GM19023 (cell line): ENCODE measurements around the gene GPAT2.
"Not testable (repeated sequence)": the region's sequence is repeated elsewhere in the genome, so short reads cannot be mapped to it uniquely, and the experiment has no call there.

Experiments used
- ATAC-seq: cut with Tn5 transposase; IDR thresholded peaks from one replicate; pipeline ENCODE4 v1.9.1; 2021; ENCODE audit warnings: mild to moderate bottlenecking, moderate library complexity; ENCODE audit not compliant: unreplicated experiment

Gene GPAT2

DNA sequence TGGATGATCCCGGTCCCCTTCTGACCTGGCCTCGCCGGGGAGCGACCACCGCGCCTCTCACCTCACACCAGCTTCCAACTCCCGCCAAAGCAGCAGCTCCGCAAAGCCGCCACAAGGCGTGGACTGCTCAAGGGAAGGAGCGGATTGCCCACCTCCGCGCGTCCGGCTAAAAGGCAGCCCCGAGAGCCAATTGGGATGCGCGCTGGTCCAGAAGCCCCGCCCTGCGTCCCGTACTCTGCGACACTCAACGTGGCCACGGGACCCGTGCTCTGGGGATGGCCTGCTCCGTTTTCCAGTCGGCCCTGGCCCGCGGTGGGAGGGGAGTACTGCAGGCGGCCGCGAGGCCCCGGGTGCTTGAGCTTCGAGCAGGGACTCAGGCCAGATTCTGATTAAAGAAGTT is at the start of gene GPAT2:
Gene GPAT2 (minus strand): TSS at position 125 of the 400 bp plus-strand sequence. CDS start 2,557 bp downstream, outside the sequence.
- not testable (repeated sequence) for ATAC-seq

DNA sequence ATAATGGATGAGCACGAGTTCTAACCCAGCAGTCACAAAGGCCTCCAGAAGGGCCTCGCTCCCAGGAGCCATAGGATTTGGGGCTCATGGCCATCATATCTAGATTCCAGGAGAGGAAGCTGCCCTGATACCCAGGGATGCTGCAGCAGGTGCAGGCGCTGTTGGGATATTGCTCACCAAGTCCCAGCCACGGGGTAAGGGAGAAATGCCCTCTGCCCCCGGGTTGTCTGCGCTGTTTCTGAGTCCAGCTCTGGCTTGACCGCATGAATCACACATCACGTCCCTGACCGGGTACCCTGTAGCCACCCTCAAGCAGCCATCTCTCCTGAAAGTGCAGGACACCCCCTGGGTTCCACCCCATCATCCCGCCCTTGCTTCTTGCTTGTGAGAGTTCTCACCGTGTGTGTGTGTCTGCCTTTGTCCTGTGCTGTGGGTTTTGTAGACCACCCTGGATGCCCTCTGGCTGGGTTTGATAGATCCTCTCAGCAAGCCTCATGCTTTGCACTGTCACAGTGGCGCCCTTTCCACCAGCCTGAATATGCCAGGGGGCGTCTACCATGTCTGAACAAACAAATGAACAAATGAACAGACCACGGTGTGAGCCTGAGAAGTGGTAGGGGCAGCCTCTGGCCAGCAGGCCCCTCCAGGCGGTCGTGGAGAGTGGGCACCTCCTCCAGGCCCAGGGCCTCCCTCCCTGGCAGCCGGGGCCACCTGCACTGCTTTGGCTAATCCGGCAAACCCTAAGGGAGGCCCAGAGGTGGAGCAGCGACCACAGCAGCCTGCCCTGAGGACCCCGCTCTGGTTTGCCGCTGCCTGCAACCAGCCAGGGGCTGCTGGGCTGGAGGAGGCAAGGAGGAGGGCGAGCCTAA is 49.5 kb upstream of the GPAT2 start:
- no peak for ATAC-seq

- ATAC-seq: no peak
These were observed 48.6 kb upstream of the GPAT2 start for GRCh38 chr2:96083064-96083939.

DNA sequence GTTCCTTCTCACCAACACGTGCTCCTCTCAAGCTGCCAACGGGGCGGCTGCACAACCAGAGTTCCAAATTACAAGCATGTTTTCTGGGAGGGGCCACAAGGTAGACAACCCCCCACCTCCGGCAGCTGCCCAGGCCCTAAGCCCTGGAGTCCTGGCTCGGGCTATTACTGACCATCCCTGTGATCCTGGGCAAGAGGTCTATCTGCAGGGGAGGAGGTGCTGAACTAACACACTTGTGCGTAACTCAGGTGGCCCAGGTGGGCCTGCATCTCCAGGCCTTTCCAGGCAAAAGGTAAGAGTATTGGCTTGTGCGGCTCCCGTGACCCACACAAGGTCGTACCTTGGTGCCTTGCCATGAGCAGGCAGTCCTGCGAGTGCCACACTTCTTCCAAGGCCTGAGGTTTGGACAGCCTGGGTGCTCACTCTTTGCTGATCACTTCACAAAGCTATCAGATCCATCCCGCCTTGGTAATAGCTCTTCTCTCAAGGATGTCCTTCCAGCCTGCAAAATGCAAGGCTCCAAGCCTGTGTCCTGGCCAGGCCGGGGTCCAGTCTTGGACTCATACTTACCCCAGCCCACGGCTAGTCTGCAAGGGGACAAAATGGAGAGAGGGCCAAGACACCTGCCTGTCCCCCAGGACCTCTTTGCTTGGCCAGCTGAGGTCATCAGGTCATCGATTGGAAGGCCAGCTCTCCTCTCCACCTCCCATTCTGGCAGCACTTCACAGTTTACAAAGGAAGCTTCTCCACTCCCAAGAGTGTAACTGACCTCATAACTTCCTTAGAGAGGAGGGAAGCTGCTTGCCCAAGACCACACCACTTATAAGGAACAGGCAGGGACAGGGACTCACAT is 47.7 kb upstream of the GPAT2 start:
- ATAC-seq: no peak

GRCh38 chr2:96081042-96081441 is 46.3 kb upstream of the GPAT2 start:
- ATAC-seq: no peak

DNA sequence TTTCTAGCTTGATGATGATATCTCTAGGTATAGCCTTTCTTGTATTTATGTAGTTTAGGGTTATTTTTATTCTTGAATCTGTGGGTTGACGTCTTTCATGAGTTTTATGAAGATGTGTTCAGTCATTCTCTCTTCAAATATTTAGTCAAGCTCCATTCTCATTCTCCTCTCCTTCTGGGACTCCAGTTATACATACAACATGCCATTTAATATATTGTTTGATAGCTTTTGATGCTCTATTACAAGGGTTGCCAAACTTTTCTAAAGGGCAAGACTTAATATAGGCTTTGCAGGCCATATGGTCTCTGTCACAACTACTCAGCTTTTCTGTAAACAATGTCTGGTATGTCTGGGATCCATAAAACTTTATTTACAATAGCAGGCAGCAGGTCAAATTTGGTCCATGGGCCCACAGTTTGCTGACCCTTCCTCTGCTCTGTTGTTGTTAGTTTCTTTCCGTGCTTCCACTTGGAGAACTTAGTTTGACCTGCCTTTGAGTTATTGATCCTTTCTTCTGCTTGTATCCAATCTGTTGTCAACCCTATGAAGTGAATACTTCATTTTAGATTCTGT is 40.6 kb upstream of the GPAT2 start:
- ATAC-seq: no peak

DNA sequence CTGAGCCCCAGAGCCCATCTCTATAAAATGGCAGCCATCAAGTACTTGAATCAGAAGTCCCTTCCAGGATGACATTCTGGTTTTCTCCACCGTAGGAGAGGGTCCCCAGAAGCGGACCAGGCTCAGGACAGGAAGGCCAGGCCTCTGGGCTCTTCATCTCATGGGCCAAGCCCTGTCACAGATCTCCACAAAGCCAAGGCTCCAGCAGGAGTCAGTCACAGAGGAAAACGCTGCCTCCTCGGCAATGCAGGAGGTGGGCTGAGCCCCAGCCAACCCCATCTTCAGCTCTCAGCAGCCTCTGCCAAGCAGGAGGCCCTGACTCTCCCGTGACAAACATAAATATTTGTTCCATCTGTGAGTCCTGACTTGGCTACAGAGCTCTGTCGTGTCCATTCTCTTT is 39.4 kb upstream of the GPAT2 start:
- ATAC-seq: no peak

GRCh38 chr2:96073170-96073775 is 38.6 kb upstream of the GPAT2 start:
- no peak for ATAC-seq

- ATAC-seq: no peak
These were observed 38.0 kb upstream of the GPAT2 start for GRCh38 chr2:96072746-96073145.

DNA sequence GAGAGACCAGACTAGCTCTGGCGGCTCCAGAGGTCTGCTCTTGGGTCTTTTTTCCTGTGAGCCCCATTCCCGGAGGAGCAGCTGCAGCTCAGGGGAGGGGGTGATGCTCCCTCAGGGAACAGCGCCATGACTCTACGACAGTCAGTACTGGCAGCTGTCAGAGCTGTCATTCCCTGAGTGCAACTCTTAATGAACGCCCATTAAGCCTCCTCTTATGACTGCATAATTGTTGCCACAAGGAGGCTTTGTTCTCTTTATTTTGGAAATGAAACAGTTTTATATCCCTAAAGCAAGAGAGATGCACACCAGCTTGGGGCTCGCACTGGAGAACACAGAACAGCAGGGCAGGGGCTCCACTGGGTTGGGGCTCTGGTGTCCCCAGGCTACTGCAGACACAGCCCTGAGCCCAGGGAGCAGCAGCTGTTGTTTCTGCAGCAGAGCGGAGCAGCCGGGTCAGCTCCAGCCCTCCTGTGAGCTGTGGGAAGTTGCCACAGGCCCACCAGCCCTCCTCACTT is 37.3 kb upstream of the GPAT2 start:
- ATAC-seq: not testable (repeated sequence)

- ATAC-seq: not testable (repeated sequence)
These were observed 36.6 kb upstream of the GPAT2 start for GRCh38 chr2:96071087-96071976.

DNA sequence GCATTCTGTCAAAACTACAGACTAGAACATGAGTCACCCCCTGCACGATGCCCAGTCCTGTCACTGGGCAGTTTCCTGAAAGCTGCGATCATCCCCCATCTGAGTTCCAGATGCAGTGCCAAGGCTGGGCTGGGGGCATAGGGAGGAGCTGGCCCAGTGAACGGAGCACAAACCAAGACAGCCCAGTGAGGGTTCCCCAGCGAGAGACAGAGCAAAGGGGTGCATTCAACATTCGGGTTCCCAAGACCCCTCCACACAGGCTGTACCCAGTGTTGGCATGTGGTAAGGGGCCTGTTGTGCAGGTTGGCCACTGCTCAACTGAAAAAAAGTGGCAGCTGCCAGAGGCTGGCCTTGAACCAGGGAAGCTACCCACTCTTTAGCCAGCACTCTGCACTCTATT is 35.6 kb upstream of the GPAT2 start:
- not testable (repeated sequence) for ATAC-seq

GRCh38 chr2:96069878-96070277 is 35.2 kb upstream of the GPAT2 start:
- ATAC-seq: not testable (repeated sequence)

GRCh38 chr2:96067902-96068581 is 33.3 kb upstream of the GPAT2 start:
- not testable (repeated sequence) for ATAC-seq

GRCh38 chr2:96067098-96067660 is 32.5 kb upstream of the GPAT2 start:
- not testable (repeated sequence) for ATAC-seq

- not testable (repeated sequence) for ATAC-seq
These were observed 31.8 kb upstream of the GPAT2 start for GRCh38 chr2:96066511-96066910.

- not testable (repeated sequence) for ATAC-seq
These were observed 31.2 kb upstream of the GPAT2 start for GRCh38 chr2:96065954-96066353.
